NCI-H2081 treated with DMSO at 0.1 percent for 48 hours (cell line): ENCODE measurements around the gene SOX3.

Source experiments
- DNase-seq: peaks from one replicate; lab custom pipeline; 2025; lab: John Stamatoyannopoulos, UW

SOX3 gene

GRCh38 chrX:140495739-140496138 is 9.1 kb downstream of the SOX3 start:
- DNase-seq = no peak

GRCh38 chrX:140492066-140492994 is 12.5 kb downstream of the SOX3 start:
- no peak for DNase-seq

- DNase-seq = no peak
Measured at GRCh38 chrX:140480765-140481164, 24.1 kb downstream of the SOX3 start.

- no peak for DNase-seq
Measured at GRCh38 chrX:140477987-140478386, 26.9 kb downstream of the SOX3 start.

GRCh38 chrX:140475025-140475424 is 29.8 kb downstream of the SOX3 start:
- DNase-seq = no peak

GRCh38 chrX:140467211-140467610 is 37.7 kb downstream of the SOX3 start:
- DNase-seq = no peak
